NCI-H1105 (cell line): Measurements from ENCODE around the gene AHI1.
"Not testable (repeated sequence)": the region's sequence is repeated elsewhere in the genome, so short reads cannot be mapped to it uniquely, and the experiment has no call there.

Experiments used
- DNase-seq: peaks from one replicate; lab custom pipeline; 2025; lab: John Stamatoyannopoulos, UW

AHI1 gene

DNA sequence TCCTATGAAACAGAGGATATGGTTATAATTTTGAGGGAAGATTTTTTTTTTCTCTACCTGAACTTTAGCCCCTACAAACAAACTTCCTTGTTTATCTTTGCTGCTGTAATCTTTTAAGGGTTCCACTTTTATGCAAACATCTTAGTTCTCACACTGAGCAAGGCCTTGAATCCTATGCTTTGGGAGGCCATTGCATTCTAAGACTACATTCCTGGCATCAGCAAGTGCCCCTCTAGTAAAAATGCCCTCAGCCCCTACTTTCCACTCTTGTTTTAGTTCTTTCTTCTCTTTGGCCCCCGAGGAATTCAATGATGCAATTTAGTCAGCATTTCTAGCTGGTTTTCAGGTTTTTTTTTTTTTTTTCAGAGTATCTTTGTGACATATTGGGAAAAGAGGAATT is 8.1 kb upstream of the AHI1 start:
- no peak for DNase-seq

GRCh38 chr6:135505222-135505621 is 7.7 kb upstream of the AHI1 start:
- no peak for DNase-seq

DNA sequence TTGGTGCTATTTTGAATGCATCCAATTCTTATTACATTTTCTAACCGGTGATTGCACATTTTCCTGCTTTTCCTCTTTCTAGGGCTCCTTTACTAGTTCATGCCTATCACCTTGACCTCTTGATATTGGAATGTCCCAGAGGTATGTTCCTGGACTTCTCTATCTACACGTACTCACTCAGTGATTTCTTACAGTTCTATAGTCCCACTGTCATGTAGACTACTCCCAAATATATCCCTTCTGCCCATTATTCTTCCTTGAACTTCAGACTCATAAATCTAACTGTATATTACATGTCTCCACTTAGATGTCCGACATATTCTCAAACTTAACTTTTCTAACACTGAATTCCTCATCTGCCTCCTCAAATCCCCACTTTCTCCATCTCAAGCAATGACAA is 7.2 kb upstream of the AHI1 start:
- no peak for DNase-seq

DNA sequence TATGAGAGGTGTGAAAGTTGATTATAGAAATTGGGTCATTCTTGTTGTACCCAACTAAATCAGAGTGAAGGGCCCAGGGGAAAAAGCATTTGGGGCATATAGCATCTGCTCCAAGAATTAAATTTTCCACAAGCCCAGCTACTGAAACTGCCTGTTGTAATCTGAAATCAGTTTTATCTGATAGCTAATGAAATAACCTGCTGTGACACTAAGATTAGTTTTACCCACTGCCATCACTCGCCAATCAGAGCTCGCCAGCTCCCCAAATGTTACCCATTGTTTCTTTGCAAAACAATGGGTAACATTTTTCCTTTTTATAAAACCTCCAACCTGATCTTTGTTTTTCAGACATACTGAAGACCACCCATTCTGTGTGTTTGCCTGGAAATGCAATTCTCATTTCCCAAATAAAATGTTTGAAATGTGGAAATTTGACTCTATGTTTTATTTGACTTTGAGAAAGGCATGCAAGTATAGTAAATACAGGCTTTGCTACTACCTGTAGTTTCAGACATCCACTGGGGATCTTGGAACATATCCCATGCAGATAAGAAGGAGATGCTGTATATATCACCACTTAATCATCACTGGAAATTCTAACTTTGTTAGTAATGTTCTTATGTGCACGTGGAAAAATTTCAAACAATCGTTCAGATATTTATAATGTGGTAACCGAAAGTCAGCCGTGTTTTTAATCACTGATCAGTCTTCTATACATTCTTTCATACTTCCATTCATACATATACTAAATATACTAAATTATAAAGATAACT is 6.3 kb upstream of the AHI1 start:
- DNase-seq = no peak

GRCh38 chr6:135499441-135500340 is 2.2 kb upstream of the AHI1 start:
- no peak for DNase-seq

DNA sequence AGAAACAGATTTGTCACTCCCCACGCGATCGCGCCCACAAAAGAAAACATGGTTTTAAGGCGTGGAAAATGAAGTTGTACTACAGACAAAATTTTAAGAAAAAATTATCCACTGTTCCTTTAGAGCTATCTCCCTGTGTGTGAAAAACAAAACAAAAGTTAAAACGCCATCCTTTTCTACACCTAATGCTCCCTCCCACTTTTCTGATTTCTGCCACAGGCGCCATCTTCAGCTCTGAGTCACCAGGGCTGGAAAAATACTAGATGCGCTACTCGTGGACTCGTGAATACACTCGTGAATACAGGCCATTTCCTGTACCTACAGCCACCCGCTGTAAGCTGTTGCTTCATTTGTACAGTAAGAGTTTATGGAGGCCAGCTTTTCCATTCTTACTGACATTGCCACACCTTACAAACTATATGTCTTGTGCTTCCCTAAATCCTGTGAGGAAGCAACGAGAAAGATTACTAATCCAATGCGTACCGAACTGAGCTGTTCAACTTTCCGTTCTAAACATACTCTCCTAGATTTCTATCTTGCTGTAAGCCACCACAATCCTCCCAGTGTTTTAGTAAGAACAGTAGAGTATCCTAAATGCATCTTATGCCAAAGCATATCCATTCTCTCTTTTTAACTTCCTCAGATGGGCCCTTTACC is 773 bp upstream of the AHI1 start:
- DNase-seq = peak; percentile 51

DNA sequence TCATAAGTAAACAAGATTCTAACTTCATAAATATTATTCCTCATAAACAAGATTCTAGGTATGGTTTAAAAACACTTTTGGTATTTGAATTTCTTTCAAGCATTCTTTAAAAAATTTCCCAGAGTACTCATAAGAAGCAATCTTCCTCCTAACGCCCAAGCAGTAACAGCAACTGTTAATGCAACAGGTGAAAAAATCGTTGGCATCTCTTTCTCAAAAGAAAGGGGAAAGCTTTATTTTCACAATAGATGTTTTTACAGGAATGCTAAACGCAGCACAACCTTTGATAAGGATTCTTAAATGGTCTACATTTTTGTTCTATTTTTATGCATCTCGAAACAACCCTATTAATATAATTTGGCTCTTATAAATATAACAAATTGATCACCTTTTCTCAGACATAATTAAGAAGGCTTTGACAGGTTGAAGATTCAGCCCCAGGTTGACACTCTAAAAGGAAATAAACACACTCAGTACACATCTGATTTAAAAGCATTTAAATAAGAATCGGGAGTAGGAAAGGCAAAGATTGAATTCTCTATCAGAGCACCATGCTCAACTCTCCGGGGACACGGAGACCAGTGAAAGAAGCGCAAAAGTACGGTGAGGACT is 634 bp downstream of the AHI1 start:
- DNase-seq = no peak

- no peak for DNase-seq
These were observed 4.2 kb downstream of the AHI1 start for GRCh38 chr6:135493218-135493961.

DNA sequence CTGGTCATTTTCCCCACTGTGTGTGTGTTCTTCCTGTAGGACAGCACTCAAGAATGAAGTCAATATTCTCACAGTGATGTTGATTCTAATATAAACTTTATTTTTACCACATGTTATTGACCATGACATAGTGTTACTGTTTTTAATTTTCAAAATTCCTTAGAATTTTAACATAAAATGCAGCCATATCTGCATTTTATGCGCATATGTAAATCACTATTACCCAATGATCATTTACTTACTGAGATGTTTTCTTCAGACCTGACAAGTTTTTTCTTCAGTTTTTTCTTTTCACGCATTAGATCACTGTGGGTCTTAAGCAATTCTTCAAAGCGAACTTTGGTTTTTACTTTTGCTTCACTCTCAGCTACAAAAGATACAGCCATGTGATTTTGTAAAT is 7.2 kb downstream of the AHI1 start:
- no peak for DNase-seq

GRCh38 chr6:135488023-135488422 is 9.5 kb downstream of the AHI1 start:
- no peak for DNase-seq

DNA sequence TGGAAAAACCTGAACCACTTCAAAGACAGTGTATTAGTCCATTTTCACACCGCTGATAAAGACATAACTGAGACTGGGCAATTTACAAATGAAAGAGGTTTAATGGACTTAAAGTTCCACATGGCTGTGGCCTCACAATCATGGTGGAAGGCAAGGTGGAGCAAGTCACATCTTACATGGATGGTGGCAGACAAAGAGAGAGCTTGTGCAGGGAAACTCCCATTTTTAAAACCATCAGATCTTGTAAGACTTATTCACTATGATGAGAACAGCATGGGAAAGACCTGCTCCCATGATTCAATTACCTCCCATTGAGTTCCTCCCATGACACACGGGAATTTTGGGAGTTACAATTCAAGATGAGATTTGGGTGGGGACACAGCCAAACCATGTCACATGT is 13.6 kb downstream of the AHI1 start:
- DNase-seq = not testable (repeated sequence)

- DNase-seq = no peak
These were observed 15.7 kb downstream of the AHI1 start for GRCh38 chr6:135481783-135482369.

DNA sequence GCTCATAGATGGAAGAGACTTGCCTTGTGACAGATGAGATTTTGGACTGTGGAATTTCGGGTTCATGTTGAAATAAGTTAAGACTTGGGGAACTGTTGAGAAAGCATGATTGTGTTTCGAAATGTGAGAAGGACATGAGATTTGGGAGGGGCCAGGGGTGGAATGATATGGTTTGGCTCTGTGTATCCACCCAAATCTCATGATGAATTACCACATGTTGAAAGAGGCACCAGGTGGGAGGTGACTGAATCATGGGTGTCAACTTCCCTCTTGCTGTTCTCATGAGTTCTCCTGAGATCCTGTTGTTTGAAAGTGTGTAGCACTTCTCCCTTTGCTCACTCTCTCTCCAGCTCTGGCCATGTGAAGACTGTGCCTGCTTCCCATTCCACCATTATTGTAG is 17.9 kb downstream of the AHI1 start:
- no peak for DNase-seq

DNA sequence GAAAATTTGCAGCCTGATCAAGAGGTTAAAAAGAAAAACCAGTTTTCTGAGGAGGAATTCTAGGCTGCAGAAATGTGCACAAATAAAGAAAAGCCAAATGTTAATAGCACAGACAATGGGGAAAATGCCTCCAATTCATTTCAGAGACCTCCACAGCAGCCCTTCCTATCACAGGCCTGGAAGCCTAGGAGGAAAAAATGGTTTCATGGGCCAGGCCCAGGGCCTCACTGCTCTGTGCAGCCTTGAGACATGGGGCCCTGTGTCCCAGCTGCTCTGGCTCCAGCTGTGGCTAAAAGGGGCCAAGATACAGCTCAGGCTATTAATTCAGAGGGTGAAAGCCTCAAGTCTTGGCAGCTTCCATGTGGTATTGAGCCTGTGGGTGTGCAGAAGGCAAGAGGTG is 18.9 kb downstream of the AHI1 start:
- DNase-seq = no peak

GRCh38 chr6:135475292-135475886 is 22.2 kb downstream of the AHI1 start:
- DNase-seq = no peak

DNA sequence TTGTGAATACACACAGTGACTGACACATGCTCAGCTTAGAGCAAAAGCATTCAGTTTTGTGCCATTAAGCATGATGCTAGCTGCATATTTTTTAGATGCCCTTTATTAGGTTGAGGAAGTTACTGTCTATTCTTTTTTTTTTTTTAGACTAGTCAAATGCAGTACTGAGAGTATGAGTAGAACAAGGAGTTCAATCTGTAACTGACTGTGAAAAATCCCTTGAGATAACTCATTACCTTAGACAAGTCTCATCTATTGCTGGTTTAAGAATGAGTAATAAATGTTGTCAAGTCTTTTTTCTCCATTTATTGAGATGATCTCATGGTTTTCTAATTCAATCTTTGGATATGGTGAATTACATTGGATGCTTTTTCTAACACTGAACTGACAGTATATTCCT is 23.2 kb downstream of the AHI1 start:
- no peak for DNase-seq

DNA sequence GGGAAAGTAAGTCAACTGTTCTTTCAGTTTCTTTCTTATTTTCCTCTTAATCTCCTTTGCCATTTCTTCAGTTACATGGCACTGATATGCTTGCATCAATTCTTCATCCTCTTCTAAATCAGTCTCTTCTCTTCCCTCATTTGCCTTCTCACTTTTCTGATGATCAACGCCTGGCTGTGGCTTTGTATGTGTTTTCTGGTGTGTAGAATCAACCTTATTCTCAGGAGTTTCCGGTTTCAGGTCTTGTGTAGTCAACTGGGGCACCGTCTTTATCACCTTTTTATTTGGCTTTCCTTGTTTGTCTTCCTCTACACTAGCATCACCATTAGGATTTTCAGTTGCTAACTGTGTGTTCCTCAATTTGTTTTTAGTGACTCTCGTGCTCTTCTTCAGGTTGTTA is 31.6 kb downstream of the AHI1 start:
- no peak for DNase-seq

DNA sequence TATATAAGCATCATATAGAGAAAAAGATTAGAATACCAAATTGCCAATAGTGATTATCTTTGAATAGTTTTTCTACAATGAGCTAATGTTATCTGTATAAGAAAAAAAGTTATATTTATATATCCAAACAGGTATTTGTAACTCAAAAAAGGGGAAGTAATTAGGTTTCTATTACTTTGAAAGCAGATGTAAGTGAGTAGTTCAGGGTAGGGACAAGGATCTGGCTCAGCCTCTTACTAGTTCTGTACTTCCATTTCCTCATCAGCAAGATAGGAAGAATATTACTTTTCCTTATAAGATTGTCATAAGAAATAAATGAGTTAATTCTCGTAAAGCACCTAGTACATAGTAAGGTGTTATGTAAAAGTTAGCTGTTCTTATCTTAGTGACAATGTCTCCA is 32.2 kb downstream of the AHI1 start:
- DNase-seq = no peak

DNA sequence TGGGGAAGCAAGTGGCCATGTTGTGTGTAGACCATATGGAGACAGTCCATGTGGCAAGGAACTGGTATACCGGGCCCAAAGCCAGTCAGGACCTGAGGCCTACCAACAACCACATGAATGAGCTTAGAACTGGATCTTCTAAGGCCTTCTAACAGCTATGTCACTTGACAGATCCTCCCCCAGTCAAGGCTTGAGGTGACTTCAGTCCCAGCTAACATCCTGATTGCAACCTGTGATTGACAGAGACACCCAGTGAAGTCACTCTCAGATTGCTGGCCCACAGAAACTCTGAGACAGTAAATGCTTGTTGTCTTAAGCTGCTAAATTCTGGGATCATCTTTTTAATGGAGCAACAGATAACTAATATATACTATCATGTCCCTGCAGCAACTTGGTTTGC is 32.9 kb downstream of the AHI1 start:
- DNase-seq = no peak

DNA sequence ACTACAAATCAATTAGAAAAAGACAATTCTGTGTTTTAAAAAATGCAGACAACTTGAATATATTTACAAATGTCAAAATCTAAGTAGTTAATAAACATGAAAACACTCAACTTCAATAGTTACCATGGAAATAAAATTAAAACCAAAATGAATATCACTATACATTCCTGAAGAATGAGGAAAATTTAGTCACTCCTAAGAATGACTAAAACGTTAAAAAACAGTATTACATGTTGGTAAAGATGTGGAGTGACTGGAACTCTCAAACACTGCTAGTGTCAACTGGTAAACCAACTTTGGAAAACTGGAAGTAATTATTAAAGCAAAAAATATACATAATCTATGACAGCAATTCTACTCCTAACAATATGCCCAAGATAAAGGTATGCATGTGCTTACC is 36.3 kb downstream of the AHI1 start:
- DNase-seq = no peak

DNA sequence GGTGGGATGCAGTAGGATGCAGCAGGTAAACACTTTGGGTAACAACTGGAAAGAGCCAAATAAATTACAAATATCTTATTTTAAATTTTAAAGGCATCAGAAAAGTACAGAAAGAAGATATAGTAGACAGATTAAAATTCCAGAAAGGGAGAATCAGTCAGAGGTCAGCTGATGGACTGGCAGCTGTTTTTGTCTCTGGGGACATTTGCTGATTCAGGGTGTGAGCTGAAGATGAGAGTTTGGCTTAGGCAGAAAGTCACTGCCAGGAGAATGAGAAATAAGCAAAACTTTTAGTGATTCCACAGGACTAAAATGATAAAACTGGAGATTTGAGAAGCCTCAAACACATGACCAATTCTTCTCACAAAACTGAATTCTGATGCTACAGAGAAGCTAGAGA is 39.5 kb downstream of the AHI1 start:
- DNase-seq = no peak
